IMR-90 (cell line): ENCODE data around the gene SCARB1. TPM values are rescaled to one million over a fixed set of nuclear protein-coding genes. Genes with fewer than 3 reads are reported as not detected.

Experiments used
- ATAC-seq: fragments of 200-7000 bp; cut with Tn5 transposase; 2 replicates; pipeline ENCODE4 v1.9.1; 2020; ENCODE audit warnings: low read depth, mild to moderate bottlenecking, moderate library complexity
- BruUV-seq: library from RNA; stranded (reverse); fragments of 400-500 nt; replicated peaks from 2 replicates; lab custom pipeline; 2021; lab: Mats Ljungman, UMichigan
- CTCF ChIA-PET: fragments of 300-600 bp; formaldehyde crosslinking; extraction: SDS; loops from one replicate; lab custom pipeline; 2021; ENCODE audit warnings: antibody characterized with exemption; lab: Yijun Ruan, JAX
- POLR2A ChIA-PET: fragments of 300-600 bp; sonication (Branson Sonifier 250); formaldehyde crosslinking; loops from one replicate; lab custom pipeline; 2022; ENCODE audit warnings: antibody characterized with exemption; ENCODE audit not compliant: unreplicated experiment; lab: Charles Lee
- DNase-seq: peaks from one replicate; pipeline ENCODE4 v3.0.0; 2013
- H2AFZ ChIP-seq: replicated peaks from 2 replicates; pipeline ENCODE3; 2013; ENCODE audit warnings: low read length, mild to moderate bottlenecking; ENCODE audit not compliant: poor library complexity
- H2AK5ac ChIP-seq: 2 replicates; pipeline ENCODE4 v1.6.1; 2013; ENCODE audit warnings: low read depth, low read length, inconsistent platforms
- H2AK9ac ChIP-seq: replicated peaks from 2 replicates; pipeline ENCODE3; 2013; ENCODE audit warnings: mild to moderate bottlenecking, low read depth, low read length, moderate library complexity; ENCODE audit not compliant: poor library complexity
- H2BK120ac ChIP-seq: 2 replicates; pipeline ENCODE4 v1.6.1; 2013; ENCODE audit warnings: low read depth, low read length, inconsistent platforms
- H2BK15ac ChIP-seq: 3 replicates; pipeline ENCODE4 v1.6.1; 2013; ENCODE audit warnings: low read depth, low read length, inconsistent platforms
- H2BK20ac ChIP-seq: 2 replicates; pipeline ENCODE4 v1.6.1; 2013; ENCODE audit warnings: low read depth, mild to moderate bottlenecking, inconsistent platforms, low read length, moderate library complexity
- H2BK5ac ChIP-seq: 2 replicates; pipeline ENCODE4 v1.6.1; 2013; ENCODE audit warnings: mild to moderate bottlenecking, low read depth, low read length, inconsistent platforms; ENCODE audit not compliant: poor library complexity, severe bottlenecking
- H3K14ac ChIP-seq: replicated peaks from 2 replicates; pipeline ENCODE4 v1.6.1; 2013; ENCODE audit warnings: low read depth, low read length, inconsistent platforms
- H3K18ac ChIP-seq: 2 replicates; pipeline ENCODE4 v1.6.1; 2013; ENCODE audit warnings: low read depth, low read length, control low read depth
- H3K23ac ChIP-seq: 2 replicates; pipeline ENCODE4 v1.6.1; 2013; ENCODE audit warnings: low read depth, low read length, inconsistent platforms
- H3K27ac ChIP-seq: 2 replicates; pipeline ENCODE4 v1.5.1; 2013; ENCODE audit warnings: mild to moderate bottlenecking, control low read depth, low read length; ENCODE audit not compliant: insufficient read depth
- H3K27me3 ChIP-seq: 2 replicates; pipeline ENCODE4 v1.6.1; 2013; ENCODE audit warnings: low read length; ENCODE audit not compliant: control insufficient read depth, insufficient read depth
- H3K36me3 ChIP-seq: 2 replicates; pipeline ENCODE4 v1.6.1; 2013; ENCODE audit warnings: low read length, mixed read lengths; ENCODE audit not compliant: control insufficient read depth, insufficient read depth
- H3K4ac ChIP-seq: 2 replicates; pipeline ENCODE4 v1.6.1; 2013; ENCODE audit warnings: low read depth, low read length, inconsistent platforms
- H3K4me1 ChIP-seq: 2 replicates; pipeline ENCODE4 v1.6.1; 2013; ENCODE audit warnings: low read length, mixed read lengths; ENCODE audit not compliant: control insufficient read depth, insufficient read depth
- H3K4me2 ChIP-seq: 2 replicates; pipeline ENCODE4 v1.6.1; 2013; ENCODE audit warnings: low read depth, mild to moderate bottlenecking, control low read depth, low read length, moderate library complexity
- H3K4me3 ChIP-seq: 2 replicates; pipeline ENCODE4 v1.5.1; 2013; ENCODE audit warnings: low read depth, mild to moderate bottlenecking, control low read depth, low read length, moderate library complexity; ENCODE audit not compliant: insufficient read depth
- H3K56ac ChIP-seq: 2 replicates; pipeline ENCODE4 v1.6.1; 2013; ENCODE audit warnings: low read length, inconsistent platforms; ENCODE audit not compliant: insufficient read depth; ENCODE audit errors: extremely low read depth
- H3K79me1 ChIP-seq, 2 experiments: 2 replicates each; pipeline ENCODE4 v1.6.1; 2013; ENCODE audit warnings: low read length in 2 of 2, inconsistent platforms in 1 of 2, low read depth in 1 of 2
- H3K9ac ChIP-seq: 2 replicates; pipeline ENCODE4 v1.6.1; 2013; ENCODE audit warnings: low read depth, low read length, control low read depth
- H3K9me1 ChIP-seq: 2 replicates; pipeline ENCODE4 v1.6.1; 2013; ENCODE audit warnings: low read length, inconsistent platforms; ENCODE audit not compliant: insufficient read depth
- H3K9me3 ChIP-seq: 2 replicates; pipeline ENCODE4 v1.6.1; 2013; ENCODE audit warnings: low read length; ENCODE audit not compliant: control insufficient read depth, insufficient read depth
- H4K20me1 ChIP-seq: 2 replicates; pipeline ENCODE4 v1.6.1; 2013; ENCODE audit warnings: low read length, inconsistent platforms; ENCODE audit not compliant: insufficient read depth
- H4K5ac ChIP-seq: 2 replicates; pipeline ENCODE4 v1.6.1; 2013; ENCODE audit warnings: mild to moderate bottlenecking, low read depth, low read length, control low read depth
- H4K8ac ChIP-seq, 2 experiments: 2 replicates each; pipeline ENCODE4 v1.6.1; 2013; ENCODE audit warnings: low read depth in 2 of 2, low read length in 2 of 2, control low read depth in 1 of 2, inconsistent platforms in 1 of 2
- H4K91ac ChIP-seq: 2 replicates; pipeline ENCODE4 v1.6.1; 2013; ENCODE audit warnings: low read depth, low read length, inconsistent platforms; ENCODE audit not compliant: insufficient read depth
- BHLHE40 ChIP-seq: fragments of 150-350 bp; IDR thresholded peaks from 2 replicates; pipeline ENCODE4 v1.6.1; 2016; ENCODE audit warnings: mild to moderate bottlenecking, low read depth, low read length
- CEBPB ChIP-seq: IDR thresholded peaks from 2 replicates; pipeline ENCODE4 v1.6.1; 2012; ENCODE audit warnings: low read depth, low read length, improper control_type of control experiment
- CHD1 ChIP-seq: IDR thresholded peaks from 2 replicates; pipeline ENCODE4 v1.6.1; 2012; ENCODE audit warnings: low read depth, low read length, improper control_type of control experiment
- CTCF ChIP-seq: conservative IDR thresholded peaks from 2 replicates; pipeline ENCODE4 v1.5.1; 2012; ENCODE audit warnings: mild to moderate bottlenecking, low read depth, low read length, improper control_type of control experiment
- ELK1 ChIP-seq: fragments of 150-350 bp; IDR thresholded peaks from 2 replicates; pipeline ENCODE4 v1.6.1; 2016; ENCODE audit warnings: low read depth, mild to moderate bottlenecking, low read length, moderate library complexity, borderline replicate concordance
- FOS ChIP-seq: fragments of 150-350 bp; IDR thresholded peaks from 2 replicates; pipeline ENCODE4 v1.6.1; 2016; ENCODE audit warnings: low read depth, low read length
- MAFK ChIP-seq: IDR thresholded peaks from 2 replicates; pipeline ENCODE4 v1.6.1; 2012; ENCODE audit warnings: low read depth, low read length, improper control_type of control experiment
- MAZ ChIP-seq: IDR thresholded peaks from 2 replicates; pipeline ENCODE4 v1.6.1; 2012; ENCODE audit warnings: low read depth, mild to moderate bottlenecking, low read length, improper control_type of control experiment, moderate library complexity, borderline replicate concordance
- MXI1 ChIP-seq: IDR thresholded peaks from 2 replicates; pipeline ENCODE4 v1.6.1; 2012; ENCODE audit warnings: low read depth, mild to moderate bottlenecking, low read length, moderate library complexity, borderline replicate concordance
- NFE2L2 ChIP-seq: fragments of 150-350 bp; IDR thresholded peaks from 2 replicates; pipeline ENCODE4 v1.6.1; 2016; ENCODE audit warnings: low read depth, mild to moderate bottlenecking, low read length
- POLR2A ChIP-seq: IDR thresholded peaks from 2 replicates; pipeline ENCODE4 v1.6.1; 2012; ENCODE audit warnings: mild to moderate bottlenecking, low read depth, low read length
- RAD21 ChIP-seq: IDR thresholded peaks from 2 replicates; pipeline ENCODE4 v1.6.1; 2012; ENCODE audit warnings: low read length, improper control_type of control experiment
- RCOR1 ChIP-seq: IDR thresholded peaks from 2 replicates; pipeline ENCODE4 v1.6.1; 2012; ENCODE audit warnings: mild to moderate bottlenecking, low read length, improper control_type of control experiment; ENCODE audit not compliant: insufficient replicate concordance
- RFX5 ChIP-seq: IDR thresholded peaks from 2 replicates; pipeline ENCODE4 v1.8.0; 2012; ENCODE audit warnings: low read depth, mild to moderate bottlenecking, low read length, moderate library complexity
- SMC3 ChIP-seq: fragments of 150-350 bp; IDR thresholded peaks from 2 replicates; pipeline ENCODE4 v1.6.1; 2016; ENCODE audit warnings: low read depth, mild to moderate bottlenecking, antibody characterized with exemption, low read length, moderate library complexity
- USF2 ChIP-seq: fragments of 150-350 bp; IDR thresholded peaks from 2 replicates; pipeline ENCODE4 v1.6.1; 2017; ENCODE audit warnings: mild to moderate bottlenecking, antibody characterized with exemption, low read length, low read depth
- WGBS, 2 experiments: methylation state at CpG; one replicate each; pipeline versions ENCODE4 v1.1.5 to v1.1.7; 2013; ENCODE audit warnings: missing lambda C conversion rate in 2 of 2; ENCODE audit not compliant: insufficient read length in 1 of 2; ENCODE audit errors: extremely low coverage in 2 of 2; 5-methylcytosine and 5-hydroxymethylcytosine counted together
- dilution Hi-C: fragments of 300-500 bp; cut with HindIII; formaldehyde crosslinking; loops from one replicate; pipeline ENCODE4 v1.14.3; 2018; ENCODE audit warnings: low sequenced_read_pairs; ENCODE audit not compliant: unreplicated experiment
- in situ Hi-C: fragments of 300-500 bp; cut with MboI; formaldehyde crosslinking; loops from 3 replicates; pipeline ENCODE4 v1.14.3; 2019; ENCODE audit warnings: low sequenced_read_pairs, inconsistent platforms, mixed read lengths
- intact Hi-C: fragments of 100-400 bp; cut with micrococcal nuclease; formaldehyde crosslinking; loops from 2 replicates; pipeline ENCODE4 v1.10.0; 2022
- polyA plus RNA-seq, 3 experiments: library from polyadenylated mRNA; depleted of rRNA; stranded (reverse); fragments of >200 nt; gene quantifications; 2 replicates each; pipeline ENCODE4 v1.2.3, GENCODE V29; 2012; ENCODE audit warnings: low replicate concordance in 1 of 3
- total RNA-seq: library from RNA; depleted of rRNA; stranded (reverse); fragments of >200 nt; gene quantifications from 2 replicates; pipeline ENCODE4 v1.2.3, GENCODE V29; 2012

The SCARB1 gene
- total and polyA plus RNA-seq, 2 of the 4 experiments (the other 2 are of a cell fraction), result 3.0 to 24.8 TPM

GRCh38 chr12:124756166-124756565 lies 107.5 kb downstream of the SCARB1 start:
- no peak overlapping the region for H3K4me2 ChIP-seq
- no peak for TF ChIP-seq RAD21
- TF ChIP-seq ELK1, result no peak
- TF ChIP-seq FOS, result no peak
- no peak for TF ChIP-seq MAZ
- no peak for TF ChIP-seq USF2
- TF ChIP-seq CEBPB, result no peak
- no peak for TF ChIP-seq RCOR1
- TF ChIP-seq POLR2A, result no peak
- no peak for TF ChIP-seq CTCF
- no peak for TF ChIP-seq CHD1
- TF ChIP-seq NFE2L2, result no peak
- no peak for TF ChIP-seq MAFK
- no peak for TF ChIP-seq SMC3
- TF ChIP-seq MXI1, result no peak
- no peak for TF ChIP-seq BHLHE40
- no peak for TF ChIP-seq RFX5
- H3K36me3 ChIP-seq, result no peaks in the 10 kb centered on the region
- in situ Hi-C loops, result no loop called here
- H3K27me3 ChIP-seq, result peaks cover 7% of the 10 kb centered on the region; the same call in 1 of the 2 replicates
- no TSS peak for BruUV-seq
- H2BK20ac ChIP-seq, result no peak overlapping the region
- no peak overlapping the region for H3K9ac ChIP-seq
- H2BK5ac ChIP-seq, result no peak overlapping the region
- H4K8ac ChIP-seq, result no peak overlapping the region; a peak in 1 of 4 replicates
- H2BK15ac ChIP-seq, result no peak overlapping the region
- H4K5ac ChIP-seq, result no peak overlapping the region
- WGBS, 2 experiments, result 67% methylated on average over 1 of the region's 6 CpGs; no CpG with 5 or more reads in 1 of the 2 experiments
- peaks cover 12% of the 10 kb centered on the region; the same call in 1 of the 2 replicates for H3K4me1 ChIP-seq
- H2BK120ac ChIP-seq, result no peak overlapping the region
- no peak overlapping the region; the same call in 1 of the 2 replicates for H2AK5ac ChIP-seq
- dilution Hi-C loops, result no loop called here
- H3K56ac ChIP-seq, result no peak overlapping the region
- no peak overlapping the region for H2AFZ ChIP-seq
- ATAC-seq (no peak), DNase-seq (no peak)
- H3K23ac ChIP-seq, result no peak overlapping the region
- no peak overlapping the region for H2AK9ac ChIP-seq
- POLR2A ChIA-PET, result no interaction called here
- H4K20me1 ChIP-seq, result no peaks in the 10 kb centered on the region
- no peak overlapping the region; the same call in 1 of the 2 replicates for H3K4ac ChIP-seq
- H3K9me1 ChIP-seq, result no peaks in the 10 kb centered on the region; the same call in 1 of the 2 replicates
- H3K4me3 ChIP-seq, result no peak overlapping the region
- no peak overlapping the region for H3K27ac ChIP-seq
- no peak overlapping the region for H4K91ac ChIP-seq
- no peaks in the 10 kb centered on the region for H3K79me1 ChIP-seq
- intact Hi-C loops, result no loop called here
- H3K18ac ChIP-seq, result no peak overlapping the region
- no peak overlapping the region for H3K14ac ChIP-seq
- CTCF ChIA-PET, result no interaction called here
- peaks cover 16% of the 10 kb centered on the region for H3K9me3 ChIP-seq
